ENCODE data around the gene GNG7.
"Not testable (repeated sequence)": the region's sequence is repeated elsewhere in the genome, so short reads cannot be mapped to it uniquely, and the experiment has no call there.

GRCh38 chr19:2713170-2713569, 10.7 kb upstream of the GNG7 start:
- not testable (repeated sequence) for TF ChIP-seq CTCF (IDR thresholded peaks at IDR 0.05; ENCODE audit: low read depth, low read length, poor library complexity, severe bottlenecking); EZH2phosphoT487 (IDR thresholded peaks at IDR 0.05; ENCODE audit: borderline replicate concordance, low read length)

Data from DOHH2 (cell line).